HT-29 (cell line): ENCODE measurements around the gene CHD2. TPM values are rescaled to one million over a fixed set of nuclear protein-coding genes. Genes with fewer than 3 reads are reported as not detected.
"Not testable (repeated sequence)": the region's sequence is repeated elsewhere in the genome, so short reads cannot be mapped to it uniquely, and the experiment has no call there.

ENCODE experiments used
- DNase-seq: peaks from one replicate; pipeline ENCODE4 v3.0.0-alpha.2; 2015; ENCODE audit warnings: low spot score
- total RNA-seq: library from RNA; depleted of rRNA; stranded (reverse); fragments of >200 nt; shearing (Covaris generic); gene quantifications from 2 replicates; pipeline ENCODE4 v1.2.3, GENCODE V29; 2014

The CHD2 gene
- total RNA-seq, 1 experiment from 2014 or later, result 74.0 TPM

DNA sequence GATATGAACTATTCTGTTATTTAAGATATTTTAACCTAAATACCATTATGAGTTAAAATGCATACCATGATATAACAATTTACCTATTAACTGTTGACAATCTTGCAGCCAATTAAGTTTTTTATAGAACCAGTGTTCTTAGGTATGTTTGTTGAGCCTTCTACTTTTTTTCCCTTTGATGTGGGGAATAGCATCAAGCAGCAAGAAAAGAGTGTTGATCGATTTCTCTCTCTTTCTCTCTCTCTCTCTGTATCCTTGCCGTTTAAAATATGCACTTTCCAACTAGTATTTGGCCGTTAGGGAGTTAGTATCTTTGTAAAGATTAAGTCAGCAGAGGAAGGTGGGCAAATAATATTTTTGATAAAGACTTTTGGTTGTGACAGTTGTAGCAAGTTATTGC is 5.9 kb downstream of the CHD2 start:
- DNase-seq, result peak; percentile 35

GRCh38 chr15:92906563-92907081 is 6.5 kb downstream of the CHD2 start:
- DNase-seq, result peak; percentile 67

DNA sequence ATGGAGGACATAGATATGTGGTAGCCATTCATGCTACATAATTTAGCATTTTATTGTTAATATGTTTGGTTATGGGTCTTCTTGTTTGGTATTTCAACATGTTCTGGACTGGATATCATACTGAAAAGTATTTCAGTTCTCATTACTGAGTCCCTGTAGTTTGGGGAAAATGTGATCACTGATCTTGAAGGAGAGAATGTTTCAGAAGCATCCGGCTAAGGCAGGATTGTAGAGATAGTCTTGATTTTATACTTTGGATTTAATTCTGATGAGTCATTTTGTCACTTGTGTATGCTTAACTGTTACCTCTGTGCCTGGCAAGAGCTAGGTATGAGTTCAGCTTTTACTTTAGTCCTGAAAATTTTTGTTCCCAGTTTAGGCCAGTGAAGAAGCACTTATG is 7.1 kb downstream of the CHD2 start:
- DNase-seq, result peak; percentile 40

DNA sequence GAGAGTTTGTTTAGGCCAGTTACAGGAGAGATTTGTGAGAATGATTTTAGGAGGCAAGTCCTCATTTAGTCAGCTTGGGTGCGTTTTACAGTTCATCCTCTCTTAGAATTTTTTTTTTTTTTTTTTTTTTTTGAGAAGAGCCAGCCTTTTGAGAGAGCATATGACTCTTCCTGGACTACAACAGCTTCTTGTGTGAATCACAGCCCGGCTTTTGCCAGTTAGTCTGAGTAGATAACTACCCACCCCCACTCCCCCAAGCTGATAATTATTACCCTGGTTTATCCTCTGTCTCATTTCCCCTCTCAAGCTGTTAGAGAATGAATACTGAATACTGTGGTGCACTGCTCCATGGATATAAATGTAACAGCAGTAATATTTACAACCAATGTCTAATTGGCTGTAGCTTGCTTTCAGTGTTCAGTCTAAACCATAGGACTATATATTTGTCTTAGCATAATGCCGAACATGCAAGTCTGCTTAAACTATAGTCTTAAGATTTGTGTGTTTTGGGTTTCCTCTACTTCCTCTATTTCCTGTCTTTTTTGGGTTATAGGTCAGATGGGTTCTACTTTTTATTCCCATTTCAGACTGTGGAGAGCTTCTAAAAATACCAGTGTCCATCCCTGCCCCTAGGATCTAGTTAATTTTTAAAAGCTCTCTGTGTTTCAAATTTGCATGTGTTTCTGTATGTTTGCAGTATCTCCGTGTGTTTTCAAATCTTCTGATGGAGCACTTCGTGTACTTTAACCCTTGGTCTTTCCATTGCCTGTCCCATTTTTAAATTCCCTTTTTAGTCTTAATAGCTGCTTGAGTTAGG is 8.0 kb downstream of the CHD2 start:
- DNase-seq, result no peak

- no peak for DNase-seq
These were observed 8.6 kb downstream of the CHD2 start for GRCh38 chr15:92908713-92909057.

DNA sequence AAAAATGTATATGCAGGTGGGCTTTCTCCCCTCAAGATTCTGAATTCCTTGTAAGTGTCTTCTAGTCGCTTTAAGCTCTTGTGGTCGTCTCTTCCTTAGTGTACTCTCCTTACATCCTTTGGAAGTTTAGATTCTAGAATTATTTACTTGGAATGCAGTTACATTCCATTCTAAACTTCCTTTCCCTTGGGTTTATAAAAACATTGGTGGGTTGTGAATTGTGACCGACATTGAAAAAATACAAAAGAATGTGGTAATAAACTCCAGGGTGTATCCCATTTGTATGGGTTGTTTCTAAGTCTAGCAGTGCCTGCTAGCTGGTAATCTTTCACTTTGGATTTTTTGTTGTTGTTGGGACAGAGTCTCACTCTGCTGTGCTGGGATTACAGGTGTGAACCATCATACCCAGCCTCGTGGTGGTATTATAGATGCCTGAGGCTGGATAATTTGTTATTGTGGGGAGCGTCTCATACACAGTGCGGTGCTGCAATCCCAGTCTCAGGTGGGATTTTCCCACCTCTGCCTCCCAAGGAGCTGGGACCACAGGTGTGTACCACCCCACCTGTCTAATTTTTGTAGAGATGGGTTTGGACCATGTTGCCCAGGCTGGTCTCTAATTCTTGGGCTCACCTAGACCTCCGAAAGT is 9.1 kb downstream of the CHD2 start:
- no peak for DNase-seq

DNA sequence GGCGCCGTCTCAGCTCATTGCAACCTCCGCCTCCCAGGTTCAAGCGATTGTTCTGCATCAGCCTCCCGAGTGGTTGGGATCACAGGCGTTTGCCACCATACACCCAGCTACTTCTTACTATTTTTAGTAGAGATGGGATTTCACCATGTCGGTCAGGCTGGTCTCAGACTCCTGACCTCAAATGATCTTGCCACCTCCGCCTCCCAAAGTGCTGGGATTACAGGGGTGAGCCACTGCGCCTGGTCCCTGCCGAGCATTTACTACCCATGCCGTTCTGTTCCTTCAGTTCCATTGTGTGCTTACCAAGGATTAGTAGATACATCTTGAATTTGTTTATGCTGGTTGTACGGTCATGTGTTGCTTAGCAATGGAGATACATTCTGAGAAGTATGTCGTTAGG is 10.3 kb downstream of the CHD2 start:
- DNase-seq, result no peak

DNA sequence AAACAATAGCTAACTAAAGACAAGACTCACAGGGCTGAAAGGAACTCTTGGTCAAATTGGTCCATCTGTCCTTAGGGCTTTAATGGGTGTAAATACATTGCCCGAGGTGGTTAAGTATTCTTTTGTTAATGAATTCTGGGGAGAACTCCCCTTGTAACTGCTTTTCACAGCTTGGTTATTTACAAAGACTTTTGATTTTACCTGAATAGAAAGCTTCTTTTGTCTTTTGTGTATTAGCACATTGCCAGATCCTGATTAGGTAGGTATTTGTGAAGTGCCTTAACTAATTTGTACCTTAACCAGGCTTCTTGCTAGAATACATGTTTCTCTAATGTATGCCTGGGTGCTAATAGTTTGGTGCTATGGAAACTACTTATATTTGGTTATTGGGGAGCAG is 14.0 kb downstream of the CHD2 start:
- peak; percentile 32 for DNase-seq

GRCh38 chr15:92914768-92915221 is 14.7 kb downstream of the CHD2 start:
- DNase-seq, result peak; percentile 54

- DNase-seq, result no peak
These were observed 15.8 kb downstream of the CHD2 start for GRCh38 chr15:92915766-92916435.

- DNase-seq, result peak; percentile 100
These were observed 17.7 kb downstream of the CHD2 start for GRCh38 chr15:92917598-92918407.

DNA sequence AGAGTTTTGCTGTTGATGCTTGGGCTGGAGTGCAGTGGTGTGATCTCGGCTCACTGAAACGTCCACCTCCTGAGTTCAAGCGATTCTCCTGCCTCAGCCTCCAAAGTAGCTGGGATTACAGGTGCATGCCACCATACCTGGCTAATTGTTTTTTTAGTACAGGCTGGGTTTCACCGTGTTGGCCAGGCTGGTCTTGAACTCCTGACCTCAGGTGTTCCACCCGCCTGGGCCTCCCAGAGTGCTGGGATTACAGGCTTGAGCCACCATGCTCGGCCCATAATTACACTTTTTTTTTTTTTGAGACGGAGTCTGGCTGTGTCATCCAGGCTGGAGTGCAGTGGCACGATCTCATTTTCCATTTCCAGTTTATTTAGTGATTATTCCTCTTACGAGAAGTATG is 18.8 kb downstream of the CHD2 start:
- DNase-seq, result not testable (repeated sequence)

- DNase-seq, result no peak
These were observed 20.6 kb downstream of the CHD2 start for GRCh38 chr15:92920595-92921161.

GRCh38 chr15:92921215-92922131 is 21.3 kb downstream of the CHD2 start:
- peak; percentile 91 for DNase-seq

- DNase-seq, result no peak
These were observed 22.4 kb downstream of the CHD2 start for GRCh38 chr15:92922418-92923002.

DNA sequence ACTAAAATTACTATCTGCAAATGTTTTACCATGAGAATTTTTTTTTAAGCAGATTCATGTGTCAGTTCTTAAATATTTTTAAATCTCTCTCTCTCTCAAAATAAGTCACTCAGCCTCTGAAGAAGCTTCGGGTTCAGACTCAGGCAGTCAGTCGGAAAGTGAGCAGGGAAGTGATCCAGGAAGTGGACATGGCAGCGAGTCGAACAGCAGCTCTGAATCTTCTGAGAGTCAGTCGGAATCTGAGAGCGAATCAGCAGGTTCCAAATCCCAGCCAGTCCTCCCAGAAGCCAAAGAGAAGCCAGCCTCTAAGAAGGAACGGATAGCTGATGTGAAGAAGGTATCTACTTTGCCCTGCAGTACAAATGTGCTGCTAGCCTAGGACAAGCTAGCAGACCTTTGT is 24.1 kb downstream of the CHD2 start:
- DNase-seq, result no peak

DNA sequence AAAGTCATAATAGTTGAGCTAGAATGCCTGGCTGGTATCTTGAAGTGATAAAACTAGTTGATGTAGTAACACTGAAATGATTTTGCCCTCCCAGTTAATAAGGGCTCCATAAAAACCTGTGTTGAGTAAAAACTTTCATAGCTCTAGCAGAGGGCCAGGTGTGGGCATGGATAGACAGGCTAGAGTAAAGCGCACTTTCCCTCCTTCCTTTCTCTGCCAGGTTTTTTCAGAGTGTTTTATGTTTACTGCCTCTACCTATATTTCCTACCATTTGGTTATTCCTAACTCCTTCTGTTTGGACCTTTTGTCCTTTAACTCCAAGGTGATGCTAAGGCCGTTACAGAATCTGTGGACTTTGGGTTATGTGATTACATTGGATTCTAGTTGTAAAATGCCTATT is 25.3 kb downstream of the CHD2 start:
- DNase-seq, result no peak

DNA sequence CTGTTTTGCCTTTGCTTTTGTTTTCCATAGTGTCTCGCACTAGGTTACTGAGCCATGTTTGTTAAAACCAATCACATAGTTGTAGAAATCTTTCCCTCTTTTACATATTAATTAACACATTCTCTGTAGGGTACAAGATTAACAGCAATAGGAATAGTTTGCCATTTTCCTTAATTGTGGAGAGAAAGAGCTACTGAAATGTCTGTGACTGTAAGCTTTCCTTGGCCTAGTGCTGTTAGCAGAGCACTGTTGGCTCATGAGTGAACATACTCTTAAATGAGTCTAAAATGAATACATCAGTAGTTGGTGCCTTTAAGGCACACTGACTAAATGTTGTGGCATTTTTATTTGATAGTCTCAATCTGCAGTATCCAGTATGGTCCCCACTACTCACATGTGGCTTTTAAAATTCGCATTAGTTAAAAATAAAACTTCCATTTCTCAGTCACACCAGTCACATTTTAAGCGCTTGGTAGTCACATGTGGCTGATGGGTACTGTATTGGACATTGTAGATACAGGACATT is 28.2 kb downstream of the CHD2 start:
- no peak for DNase-seq

- no peak for DNase-seq
These were observed 28.9 kb downstream of the CHD2 start for GRCh38 chr15:92929002-92929401.
